Measurements from ENCODE around the gene ELAVL3. TPM values are rescaled to one million over a fixed set of nuclear protein-coding genes. Genes with fewer than 3 reads are reported as not detected.

The ELAVL3 gene
- total and polyA plus RNA-seq, 7 experiments from 2014 or later, result 0.19 TPM; not detected in 6

DNA sequence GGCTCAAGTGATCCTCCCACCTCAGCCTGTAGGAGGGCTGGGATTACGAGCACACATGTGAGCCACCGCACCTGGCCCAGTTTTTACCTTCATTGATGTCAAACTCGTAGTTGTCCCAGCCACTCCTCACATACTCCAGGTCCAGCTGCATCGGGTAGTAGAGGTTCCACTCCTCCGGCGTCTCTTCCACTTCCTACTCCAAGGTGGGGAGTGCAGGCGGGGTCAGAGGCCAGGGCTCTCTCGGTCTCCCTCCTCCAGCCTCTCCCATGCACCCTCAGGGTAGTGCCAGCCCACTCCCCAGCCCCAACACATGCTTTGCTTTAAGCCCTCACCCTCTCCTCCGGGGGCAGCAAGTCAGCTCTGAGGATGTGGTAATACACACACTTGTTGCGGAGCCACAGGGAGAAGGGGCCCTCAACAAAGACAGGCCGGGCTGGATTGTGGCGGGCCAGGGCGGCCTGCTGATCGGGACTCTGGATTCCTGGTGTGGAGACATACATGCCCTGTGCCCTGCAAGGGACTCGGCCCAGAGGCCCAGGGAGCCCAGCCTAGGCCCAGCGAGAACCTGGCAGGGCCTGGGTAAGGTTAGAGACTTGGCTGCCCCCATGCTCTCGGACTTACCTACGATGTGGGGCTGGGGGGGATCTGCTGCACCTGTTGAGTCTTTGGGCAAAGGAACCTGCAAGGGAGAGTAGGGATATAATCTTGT is 26.7 kb upstream of the ELAVL3 start:
- peaks cover 8 to 12% of the 10 kb centered on the region in 2 donors for H3K4me1 ChIP-seq (ENCODE audit: control insufficient read depth in 2 of 2, insufficient read depth in 2 of 2, low read length in 2 of 2)
- intact Hi-C loops (cut with micrococcal nuclease), result loop anchor here in 1 of 2 donors (5.0 to 10.0 kb wide), 3 partner anchors 855 to 1715 kb away; partner anchors contain the start of genes CALR, FARSA and ILF3
- no peaks in the 10 kb centered on the region for H3K27me3 ChIP-seq (ENCODE audit: control insufficient read depth in 2 of 2, insufficient read depth in 2 of 2, low read length in 2 of 2)
- peaks cover 6 to 19% (median 15%) of the 10 kb centered on the region in 7 donors for H3K4me1 Mint-ChIP-seq
- peaks cover 3 to 11% (median 5%) of the 10 kb centered on the region in 5 donors for H3K36me3 Mint-ChIP-seq
- no peak overlapping the region for H3K27ac ChIP-seq (ENCODE audit: low read depth, low read length)
- H3K27me3 Mint-ChIP-seq, result peaks cover 0 to 3% (median 0%) of the 10 kb centered on the region in 5 donors
- CTCF ChIA-PET, result no interaction called here
- no peaks in the 10 kb centered on the region for H3K9me3 ChIP-seq (ENCODE audit: control insufficient read depth in 2 of 3, low read length in 3 of 3)
- DNase-seq (no peak), ATAC-seq (no peak)
- POLR2A ChIA-PET, result interaction anchor here (0.6 kb wide), 1 partner anchor 505 kb away, joined by 6 read pairs; no protein-coding TSS in a partner anchor
- H3K4me3 Mint-ChIP-seq, result peak overlapping the region in 5 of 10 donors; percentile 21 to 71 (median 53)
- peaks cover 0 to 4% (median 0%) of the 10 kb centered on the region in 11 donors for H3K9me3 Mint-ChIP-seq
- H3K36me3 ChIP-seq (ENCODE audit: control insufficient read depth in 2 of 3, insufficient read depth in 3 of 3, low read length in 3 of 3), result peaks cover 0 to 23% (median 0%) of the 10 kb centered on the region in 3 experiments
- peak overlapping the region in 2 of 9 donors; percentile 29 to 88 for H3K27ac Mint-ChIP-seq
- H3K4me3 ChIP-seq (ENCODE audit: low read length), result no peak overlapping the region

GRCh38 chr19:11506967-11507366 is 26.1 kb upstream of the ELAVL3 start:
- Mint-ChIP-seq H3K27ac (peak overlapping the region in 4 of 9 donors; percentile 43 to 94 (median 76)), H3K9me3 (peaks cover 0 to 4% (median 0%) of the 10 kb centered on the region in 11 donors), H3K4me1 (peaks cover 6 to 19% (median 15%) of the 10 kb centered on the region in 7 donors), H3K4me3 (peak overlapping the region; percentile 34 to 92 (median 88)), H3K27me3 (peaks cover 0 to 3% (median 0%) of the 10 kb centered on the region in 5 donors), H3K36me3 (peaks cover 3 to 11% (median 4%) of the 10 kb centered on the region in 5 donors)
- no peak overlapping the region for H3K27ac ChIP-seq (ENCODE audit: low read depth, low read length)
- intact Hi-C loops (cut with micrococcal nuclease), result loop anchor here in 1 of 2 donors (5.0 to 10.0 kb wide), 3 partner anchors 855 to 1715 kb away; partner anchors contain the start of genes CALR, FARSA and ILF3
- no peaks in the 10 kb centered on the region for H3K27me3 ChIP-seq (ENCODE audit: control insufficient read depth in 2 of 2, insufficient read depth in 2 of 2, low read length in 2 of 2)
- DNase-seq (no peak), ATAC-seq (no peak)
- peaks cover 8 to 12% of the 10 kb centered on the region in 2 donors for H3K4me1 ChIP-seq (ENCODE audit: control insufficient read depth in 2 of 2, insufficient read depth in 2 of 2, low read length in 2 of 2)
- ChIA-PET POLR2A (interaction anchor here (0.6 kb wide), 1 partner anchor 504 kb away, joined by 6 read pairs; no protein-coding TSS in a partner anchor), CTCF (interaction anchor here (0.6 kb wide), 1 partner anchor 122 kb away, joined by 3 read pairs; no protein-coding TSS in a partner anchor)
- H3K4me3 ChIP-seq (ENCODE audit: low read length), result no peak overlapping the region
- H3K36me3 ChIP-seq (ENCODE audit: control insufficient read depth in 2 of 3, insufficient read depth in 3 of 3, low read length in 3 of 3), result peaks cover 0 to 17% (median 0%) of the 10 kb centered on the region in 3 experiments
- H3K9me3 ChIP-seq (ENCODE audit: control insufficient read depth in 2 of 3, low read length in 3 of 3), result no peaks in the 10 kb centered on the region

DNA sequence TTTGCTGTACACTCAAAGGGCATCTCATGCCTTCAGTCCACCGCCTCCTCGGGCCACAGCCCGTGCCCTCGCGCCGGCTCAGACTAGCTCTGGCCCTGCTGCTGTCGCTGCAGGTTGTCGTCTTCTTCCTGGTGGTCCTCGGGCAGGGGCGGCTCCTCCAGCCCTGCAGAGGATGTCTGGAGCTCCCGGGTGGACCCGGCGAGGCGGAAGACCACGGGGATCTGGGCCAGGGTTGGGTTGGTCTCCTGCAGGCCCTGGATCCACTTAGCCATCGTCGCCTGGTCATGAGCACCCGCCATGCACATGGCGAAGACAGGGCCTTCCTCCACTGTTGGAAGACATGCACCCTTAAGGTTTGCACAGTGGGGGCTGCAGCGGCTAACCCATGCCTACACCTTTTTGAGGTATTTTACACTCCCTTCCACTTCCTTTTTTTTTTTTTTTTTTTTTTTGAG is 25.3 kb upstream of the ELAVL3 start:
- Histone ChIP-seq H3K27me3 (ENCODE audit: control insufficient read depth in 2 of 2, insufficient read depth in 2 of 2, low read length in 2 of 2) (no peaks in the 10 kb centered on the region), H3K27ac (ENCODE audit: low read depth, low read length) (peak overlapping the region; percentile 98), H3K4me3 (ENCODE audit: low read length) (peak overlapping the region; percentile 69), H3K36me3 (ENCODE audit: control insufficient read depth in 2 of 3, insufficient read depth in 3 of 3, low read length in 3 of 3) (peaks cover 0 to 15% (median 0%) of the 10 kb centered on the region in 3 experiments), H3K4me1 (ENCODE audit: control insufficient read depth in 2 of 2, insufficient read depth in 2 of 2, low read length in 2 of 2) (peaks cover 8 to 12% of the 10 kb centered on the region in 2 donors), H3K9me3 (ENCODE audit: control insufficient read depth in 2 of 3, low read length in 3 of 3) (no peaks in the 10 kb centered on the region)
- peaks cover 0 to 4% (median 0%) of the 10 kb centered on the region in 11 donors for H3K9me3 Mint-ChIP-seq
- DNase-seq, result no peak
- ChIA-PET CTCF (no interaction called here), POLR2A (no interaction called here)
- H3K4me3 Mint-ChIP-seq, result peak overlapping the region; percentile 88 to 97 (median 90)
- peak; percentile 5 for ATAC-seq
- peaks cover 10 to 19% (median 15%) of the 10 kb centered on the region in 7 donors for H3K4me1 Mint-ChIP-seq
- peaks cover 0 to 3% (median 0%) of the 10 kb centered on the region in 5 donors for H3K27me3 Mint-ChIP-seq
- H3K27ac Mint-ChIP-seq, result peak overlapping the region; percentile 88 to 96 (median 94)
- peaks cover under 1 to 7% (median 5%) of the 10 kb centered on the region in 5 donors for H3K36me3 Mint-ChIP-seq
- intact Hi-C loops (cut with micrococcal nuclease), result loop anchor here in 1 of 2 donors (5.0 to 10.0 kb wide), 3 partner anchors 854 to 1714 kb away; partner anchors contain the start of genes CALR, FARSA and ILF3

DNA sequence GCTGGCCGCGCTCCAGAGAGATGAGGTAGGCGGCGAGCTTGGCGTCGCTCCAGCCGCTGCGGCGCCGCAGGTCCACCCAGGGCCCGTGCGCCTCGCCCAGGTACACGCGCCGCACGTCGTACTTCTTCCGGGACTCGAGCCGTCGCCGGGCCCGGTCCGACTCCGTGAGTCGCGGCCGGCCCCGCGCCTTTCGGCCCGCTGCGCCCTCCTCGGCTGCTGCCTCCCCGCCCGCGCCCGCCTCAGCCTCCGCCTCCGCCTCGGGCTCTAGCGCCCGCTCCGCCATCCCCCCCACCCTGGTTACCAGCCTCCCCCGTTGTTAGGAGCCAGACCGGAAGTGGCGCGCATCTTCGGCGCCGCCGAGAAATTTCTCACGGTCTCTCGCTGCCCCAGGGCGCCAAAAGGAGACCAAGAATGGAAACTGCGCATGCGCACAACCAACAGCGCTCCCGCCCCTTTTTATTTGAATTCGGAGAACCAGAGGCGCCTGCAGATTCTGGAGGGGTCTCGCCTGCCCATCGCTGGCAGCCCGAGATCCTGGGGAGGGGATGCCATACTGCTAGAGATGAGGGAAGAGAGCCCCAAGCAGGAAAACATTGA is 24.8 kb upstream of the ELAVL3 start, which contains the start of gene ZNF653:
ZNF653 (minus strand) TSS at position 336 of the 597 bp plus-strand sequence; CDS start at position 283, 53 bp downstream.
- Histone ChIP-seq H3K27ac (ENCODE audit: low read depth, low read length) (peak within 1 kb of the TSS; percentile 98), H3K4me1 (ENCODE audit: control insufficient read depth in 2 of 2, insufficient read depth in 2 of 2, low read length in 2 of 2) (peaks cover 8 to 12% of the 10 kb centered on the region in 2 donors), H3K4me3 (ENCODE audit: low read length) (peak within 1 kb of the TSS; percentile 69), H3K27me3 (ENCODE audit: control insufficient read depth in 2 of 2, insufficient read depth in 2 of 2, low read length in 2 of 2) (no peaks in the 10 kb centered on the region), H3K36me3 (ENCODE audit: control insufficient read depth in 2 of 3, insufficient read depth in 3 of 3, low read length in 3 of 3) (peaks cover 0 to 10% (median 0%) of the 10 kb centered on the region in 3 experiments), H3K9me3 (ENCODE audit: control insufficient read depth in 2 of 3, low read length in 3 of 3) (no peaks in the 10 kb centered on the region)
- ATAC-seq (peak; percentile 77), DNase-seq (peak; percentile 88 to 97 (median 94))
- Mint-ChIP-seq H3K4me1 (peaks cover 10 to 19% (median 15%) of the 10 kb centered on the region in 7 donors), H3K27me3 (peaks cover 0 to 3% (median 0%) of the 10 kb centered on the region in 5 donors), H3K36me3 (peaks cover 0 to 7% (median 4%) of the 10 kb centered on the region in 5 donors), H3K9me3 (peaks cover 0 to 4% (median 0%) of the 10 kb centered on the region in 11 donors), H3K27ac (peak within 1 kb of the TSS; percentile 88 to 96 (median 94)), H3K4me3 (peak within 1 kb of the TSS; percentile 88 to 97 (median 90))
- ChIA-PET POLR2A (interaction anchor here (0.6 kb wide), 1 partner anchor 23 kb away, joined by 3 read pairs; the partner anchor contains the start of gene ECSIT), CTCF (no interaction called here)
- intact Hi-C loops (cut with micrococcal nuclease), result loop anchor here (1.0 to 10.0 kb wide), 19 partner anchors 23 to 1713 kb away; partner anchors contain the start of genes ECSIT (in 2 of the 2), ELOF1 (in 2 of the 2), ZNF627 (in 2 of the 2) and CALR (in 1 of the 2)

GRCh38 chr19:11505032-11505503 is 24.2 kb upstream of the ELAVL3 start:
- POLR2A ChIA-PET, result interaction anchor here (0.6 kb wide), 1 partner anchor 24 kb away, joined by 3 read pairs; the partner anchor contains the start of gene ECSIT
- Mint-ChIP-seq H3K27ac (peak overlapping the region; percentile 83 to 94 (median 87)), H3K9me3 (peaks cover 0 to 4% (median 0%) of the 10 kb centered on the region in 11 donors), H3K27me3 (peaks cover 0 to 3% (median 0%) of the 10 kb centered on the region in 5 donors), H3K4me3 (peak overlapping the region; percentile 83 to 97 (median 88)), H3K4me1 (peaks cover 11 to 19% (median 15%) of the 10 kb centered on the region in 7 donors), H3K36me3 (peaks cover 0 to 7% (median 4%) of the 10 kb centered on the region in 5 donors)
- H3K36me3 ChIP-seq (ENCODE audit: control insufficient read depth in 2 of 3, insufficient read depth in 3 of 3, low read length in 3 of 3), result peaks cover 0 to 6% (median 0%) of the 10 kb centered on the region in 3 experiments
- intact Hi-C loops (cut with micrococcal nuclease), result loop anchor here (1.0 to 10.0 kb wide), 19 partner anchors 23 to 1713 kb away; partner anchors contain the start of genes ECSIT (in 2 of the 2), ELOF1 (in 2 of the 2), ZNF627 (in 2 of the 2) and CALR (in 1 of the 2)
- ATAC-seq (peak; percentile 96), DNase-seq (peak; percentile 92 to 97 (median 94))
- H3K4me3 ChIP-seq (ENCODE audit: low read length), result peak overlapping the region; percentile 69
- peak overlapping the region; percentile 98 for H3K27ac ChIP-seq (ENCODE audit: low read depth, low read length)
- CTCF ChIA-PET, result no interaction called here
- peaks cover 8 to 12% of the 10 kb centered on the region in 2 donors for H3K4me1 ChIP-seq (ENCODE audit: control insufficient read depth in 2 of 2, insufficient read depth in 2 of 2, low read length in 2 of 2)
- no peaks in the 10 kb centered on the region for H3K27me3 ChIP-seq (ENCODE audit: control insufficient read depth in 2 of 2, insufficient read depth in 2 of 2, low read length in 2 of 2)
- no peaks in the 10 kb centered on the region for H3K9me3 ChIP-seq (ENCODE audit: control insufficient read depth in 2 of 3, low read length in 3 of 3)
